Right forelimb (tissue), 1 donor: ENCODE measurements around the gene CIAO3.

Experiments used
- DNase-seq: peaks from one replicate; pipeline ENCODE4 v3.0.0-alpha.2; 2018

CIAO3 gene

DNA sequence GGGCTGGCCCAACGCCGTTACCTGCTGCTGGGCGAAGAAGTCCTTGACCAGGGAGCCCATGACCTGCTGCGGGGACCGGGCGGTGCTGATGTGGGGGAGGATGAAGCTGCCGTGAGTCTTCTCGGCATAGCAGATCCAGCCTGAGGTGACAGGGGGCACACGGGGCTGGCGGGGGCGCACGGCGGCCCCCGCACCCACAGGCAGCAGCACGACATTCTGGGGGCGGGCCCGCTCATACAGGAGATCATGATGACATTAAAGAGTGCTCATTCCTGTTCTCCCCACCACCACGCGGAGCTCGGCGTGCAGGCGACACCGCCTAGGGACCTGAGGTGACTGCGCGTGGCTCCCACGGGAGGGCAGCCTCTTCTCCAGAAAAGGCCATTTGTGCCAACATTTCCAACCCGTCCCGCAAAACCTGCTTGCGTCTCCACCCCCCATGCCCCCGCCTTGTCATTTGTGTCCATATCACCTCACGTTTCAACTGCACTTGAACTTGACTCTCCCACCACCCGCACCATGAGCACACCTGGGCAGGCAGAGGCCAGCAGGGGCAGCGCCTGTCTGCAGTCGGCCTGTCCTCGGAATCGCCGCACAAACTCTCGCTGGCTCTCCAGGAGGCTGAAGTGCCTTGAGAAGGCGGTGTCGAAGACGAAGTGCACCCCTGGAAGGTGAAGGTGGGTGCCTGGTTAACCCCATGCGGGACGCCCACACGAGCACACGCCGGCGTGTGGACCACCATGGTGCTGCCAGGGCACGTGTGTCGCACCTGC, 6.4 kb downstream of the CIAO3 start:
- no peak for DNase-seq

DNA sequence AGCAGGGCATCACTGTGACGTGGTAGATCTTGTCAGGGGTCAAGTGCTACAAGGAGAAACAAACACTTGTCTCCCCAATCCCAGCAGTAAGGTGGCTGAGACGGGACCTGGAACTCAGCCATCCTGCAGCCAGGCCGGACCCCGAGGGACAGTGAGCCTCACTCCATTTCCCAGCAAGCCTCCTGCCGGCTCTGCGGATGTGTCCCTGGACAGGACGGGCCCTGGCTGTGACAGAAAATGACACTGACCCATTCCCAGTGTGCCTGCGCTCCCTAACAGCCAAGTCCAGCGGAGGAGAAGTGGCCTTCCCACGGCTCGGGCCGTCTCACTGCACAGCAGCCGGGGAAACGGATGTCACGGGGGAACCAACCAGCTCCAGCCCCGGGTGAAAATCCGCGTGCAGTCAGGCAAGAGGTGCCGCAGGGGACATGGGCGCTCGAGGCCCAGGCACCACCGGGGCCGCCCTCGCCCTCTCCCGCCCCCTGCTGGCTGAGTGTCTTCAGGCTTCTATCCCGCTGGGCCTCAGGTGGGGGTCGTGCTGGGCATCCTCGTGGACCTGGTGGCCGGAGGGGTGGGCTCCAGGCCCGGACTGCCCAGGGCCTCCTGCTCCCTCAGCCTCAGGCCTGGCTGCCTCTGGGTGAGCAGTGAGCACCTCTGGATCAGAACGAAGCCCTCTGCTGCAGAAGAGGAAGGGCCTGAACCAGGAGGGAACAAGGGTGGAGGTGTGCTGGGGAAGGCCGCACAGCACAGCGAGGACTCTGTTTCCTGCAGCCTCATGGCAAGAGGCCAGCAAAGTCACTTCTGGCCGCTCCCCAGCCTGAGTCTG, 7.2 kb downstream of the CIAO3 start:
- DNase-seq, result no peak

GRCh38 chr16:732936-733335, 7.9 kb downstream of the CIAO3 start:
- DNase-seq, result no peak

- DNase-seq, result no peak
Measured at GRCh38 chr16:732332-732731, 8.5 kb downstream of the CIAO3 start.

- DNase-seq, result no peak
Measured at GRCh38 chr16:730666-731509, 9.9 kb downstream of the CIAO3 start.

- DNase-seq, result no peak
Measured at GRCh38 chr16:729768-730665, 10.8 kb downstream of the CIAO3 start.

- DNase-seq, result no peak
Measured at GRCh38 chr16:728890-729744, 11.7 kb downstream of the CIAO3 start.

- no peak for DNase-seq
Measured at GRCh38 chr16:728131-728889, 12.5 kb downstream of the CIAO3 start.

DNA sequence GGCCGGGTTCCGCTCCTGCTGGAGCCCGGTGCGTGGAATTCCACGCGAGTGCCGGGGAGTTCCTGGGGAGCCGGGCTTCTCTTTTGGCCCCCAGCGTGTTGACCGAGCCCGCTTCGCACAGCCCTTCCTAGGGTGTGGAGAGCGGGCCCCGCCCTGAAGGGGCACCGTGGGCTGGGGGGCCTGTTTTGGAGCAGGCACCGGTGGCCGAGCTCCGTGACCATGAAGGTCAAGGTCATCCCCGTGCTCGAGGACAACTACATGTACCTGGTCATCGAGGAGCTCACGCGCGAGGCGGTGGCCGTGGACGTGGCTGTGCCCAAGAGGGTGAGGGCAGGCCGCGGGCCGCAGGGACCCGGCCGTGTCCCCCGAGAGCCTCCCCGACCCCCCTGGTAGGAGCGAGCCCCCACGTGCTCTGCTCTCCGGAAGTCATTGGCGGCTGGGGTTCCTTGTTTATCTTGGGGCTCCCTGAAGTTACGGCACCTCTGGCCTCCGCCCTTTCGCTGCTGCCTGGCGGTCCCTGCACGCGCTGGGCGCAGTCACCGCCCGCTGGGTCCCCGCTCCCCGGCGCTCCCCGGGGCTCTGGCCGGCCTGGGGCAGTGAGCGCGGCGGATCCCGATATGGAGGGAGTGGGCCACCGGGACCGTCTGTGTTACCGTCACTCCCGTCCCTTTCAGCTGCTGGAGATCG, 13.4 kb downstream of the CIAO3 start:
- no peak for DNase-seq

- DNase-seq, result no peak
Measured at GRCh38 chr16:726438-727290, 14.1 kb downstream of the CIAO3 start, which contains the start of the genes CCDC78 and HAGHL. CCDC78 (minus strand) TSS chr16:726443; CDS start chr16:726367, 76 bp downstream. HAGHL (plus strand) TSS chr16:727106; CDS start chr16:727510, 404 bp downstream.

DNA sequence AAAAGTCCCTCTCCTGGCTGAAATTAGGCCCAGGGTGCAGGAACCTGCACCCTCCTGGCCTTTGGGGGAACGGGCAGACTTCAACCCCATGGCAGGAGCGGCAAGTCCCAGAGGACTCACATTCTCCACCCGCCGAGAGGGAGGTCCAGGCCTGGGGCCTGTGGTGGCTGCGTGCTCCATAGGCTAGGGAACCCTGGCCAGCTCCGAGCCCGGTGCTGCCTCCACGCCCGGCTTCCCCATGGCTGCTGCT, 14.7 kb downstream of the CIAO3 start:
- no peak for DNase-seq

- no peak for DNase-seq
Measured at GRCh38 chr16:725463-726187, 15.2 kb downstream of the CIAO3 start.

- DNase-seq, result no peak
Measured at GRCh38 chr16:725041-725376, 15.8 kb downstream of the CIAO3 start.

DNA sequence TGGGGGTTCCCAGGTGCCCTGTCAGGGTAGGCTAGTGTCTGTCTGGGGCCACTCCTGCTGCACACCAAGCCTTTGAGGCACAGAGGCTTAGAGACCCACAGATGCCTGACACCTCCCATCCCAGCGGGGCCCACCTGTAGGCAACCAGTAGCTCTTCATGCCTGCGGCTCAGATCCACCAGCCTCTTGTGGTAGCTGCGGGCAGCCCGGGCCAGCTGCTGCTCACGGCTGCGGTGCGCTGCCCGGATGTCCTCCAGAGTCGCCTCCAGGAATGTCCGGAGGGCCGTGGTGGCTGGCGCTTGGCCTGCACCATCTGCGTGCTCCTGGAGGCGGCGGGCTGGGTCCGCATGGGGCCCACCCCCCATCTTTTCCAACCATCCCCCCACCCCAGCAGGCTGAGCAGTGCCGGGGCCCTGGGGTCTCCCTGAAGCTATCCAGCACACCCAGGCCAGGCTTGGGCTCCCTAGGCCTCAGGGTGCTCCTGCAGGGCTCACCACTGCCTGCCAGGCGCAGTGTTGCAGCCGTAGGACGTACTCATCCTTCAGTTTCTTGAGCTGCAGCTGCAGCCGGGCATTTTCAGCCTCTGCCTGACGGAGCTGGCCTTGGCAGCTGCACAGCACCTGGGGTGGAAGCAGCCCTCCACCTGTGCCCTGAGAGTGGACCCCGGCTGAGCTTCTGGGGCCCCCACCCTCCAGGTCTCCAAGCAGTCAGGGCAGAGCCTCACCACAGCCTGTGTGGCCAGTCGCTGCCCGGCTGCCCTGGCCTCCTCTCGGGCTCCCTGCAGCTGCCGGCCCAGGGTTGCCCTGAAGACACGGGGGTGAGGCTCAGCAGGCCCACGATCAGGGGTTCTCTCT, 16.4 kb downstream of the CIAO3 start:
- DNase-seq, result no peak

GRCh38 chr16:723695-724094, 17.1 kb downstream of the CIAO3 start:
- DNase-seq, result no peak

- no peak for DNase-seq
Measured at GRCh38 chr16:722835-723633, 17.8 kb downstream of the CIAO3 start.
